ENCODE data around the gene KCP. TPM values are rescaled to one million over a fixed set of nuclear protein-coding genes. Genes with fewer than 3 reads are reported as not detected.

Gene KCP
- total RNA-seq, 1 experiment from 2014 or later: 5.3 TPM

DNA sequence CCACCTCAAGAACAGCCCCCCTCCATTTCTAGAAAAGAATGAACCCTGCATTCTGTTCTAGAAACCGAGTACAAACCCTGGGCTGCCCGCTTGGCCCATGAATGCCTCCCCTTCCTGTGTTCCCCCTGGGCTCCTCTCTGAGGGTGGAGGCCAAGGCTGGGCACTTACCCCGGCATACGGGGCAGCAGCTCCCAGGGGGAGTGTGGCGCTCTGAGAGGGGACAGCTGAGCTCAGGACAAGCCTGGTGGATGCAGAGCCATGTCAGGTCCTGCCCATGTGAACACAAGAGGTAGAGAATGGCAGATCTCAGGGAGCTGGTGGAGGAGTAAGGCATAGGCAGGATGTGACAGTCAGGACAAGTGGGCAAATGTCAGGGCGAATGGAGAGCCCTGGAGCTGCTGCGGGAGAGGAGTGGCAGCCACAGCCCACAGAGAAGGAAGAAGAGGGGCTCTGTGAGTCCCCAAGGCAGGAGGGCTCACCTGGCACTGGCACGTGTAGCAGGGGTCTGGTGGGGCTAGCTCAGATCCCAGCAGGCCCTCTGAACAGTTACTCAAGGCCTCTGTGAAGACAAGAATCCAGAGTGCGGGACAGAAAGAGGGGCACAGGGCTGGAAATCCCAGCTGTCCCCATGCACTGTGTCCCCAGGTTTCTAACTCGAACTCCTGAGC lies 28.9 kb downstream of the KCP start:
- no peak overlapping the region for H3K18ac ChIP-seq (ENCODE audit: insufficient read length, low read depth, low read length)
- no peak overlapping the region for H4K91ac ChIP-seq (ENCODE audit: insufficient read length, low read depth, low read length)
- H2BK12ac ChIP-seq (ENCODE audit: insufficient read length, low read depth, low read length): no peak overlapping the region
- H4K8ac ChIP-seq (replicated peaks; ENCODE audit: insufficient read length, low read depth, low read length): no peak overlapping the region
- no peaks in the 10 kb centered on the region for H3K27me3 ChIP-seq (ENCODE audit: insufficient read depth, low read length)
- no peak overlapping the region for H3K4me2 ChIP-seq (ENCODE audit: insufficient read depth, insufficient read length, low read length)
- TF ChIP-seq, protein P1, sequence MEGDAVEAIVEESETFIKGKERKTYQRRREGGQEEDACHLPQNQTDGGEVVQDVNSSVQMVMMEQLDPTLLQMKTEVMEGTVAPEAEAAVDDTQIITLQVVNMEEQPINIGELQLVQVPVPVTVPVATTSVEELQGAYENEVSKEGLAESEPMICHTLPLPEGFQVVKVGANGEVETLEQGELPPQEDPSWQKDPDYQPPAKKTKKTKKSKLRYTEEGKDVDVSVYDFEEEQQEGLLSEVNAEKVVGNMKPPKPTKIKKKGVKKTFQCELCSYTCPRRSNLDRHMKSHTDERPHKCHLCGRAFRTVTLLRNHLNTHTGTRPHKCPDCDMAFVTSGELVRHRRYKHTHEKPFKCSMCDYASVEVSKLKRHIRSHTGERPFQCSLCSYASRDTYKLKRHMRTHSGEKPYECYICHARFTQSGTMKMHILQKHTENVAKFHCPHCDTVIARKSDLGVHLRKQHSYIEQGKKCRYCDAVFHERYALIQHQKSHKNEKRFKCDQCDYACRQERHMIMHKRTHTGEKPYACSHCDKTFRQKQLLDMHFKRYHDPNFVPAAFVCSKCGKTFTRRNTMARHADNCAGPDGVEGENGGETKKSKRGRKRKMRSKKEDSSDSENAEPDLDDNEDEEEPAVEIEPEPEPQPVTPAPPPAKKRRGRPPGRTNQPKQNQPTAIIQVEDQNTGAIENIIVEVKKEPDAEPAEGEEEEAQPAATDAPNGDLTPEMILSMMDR (conservative IDR thresholded peaks at IDR 0.05): no peak
- no peak overlapping the region for H3K56ac ChIP-seq (ENCODE audit: insufficient read length, low read depth, low read length)
- H3K23ac ChIP-seq (ENCODE audit: insufficient read length, low read depth, low read length): no peak overlapping the region
- H3K9me3 ChIP-seq (ENCODE audit: control insufficient read depth, low read depth, low read length): no peaks in the 10 kb centered on the region
- no peak overlapping the region for H3K27ac ChIP-seq (ENCODE audit: insufficient read length, low read depth, low read length)
- H2BK20ac ChIP-seq (ENCODE audit: low read depth, low read length, poor library complexity, severe bottlenecking): no peak overlapping the region
- Mint-ChIP-seq H3K4me3 (no peak overlapping the region), H3K36me3 (ENCODE audit: insufficient read depth in 1 of 3, low read depth in 3 of 3) (peaks cover 0 to 2% (median 0%) of the 10 kb centered on the region in 3 experiments; a peak in 3 of 7 replicates), H3K27ac (no peak overlapping the region; a peak in 1 of 7 replicates), H3K4me1 (peaks cover 4 to 5% of the 10 kb centered on the region in 2 experiments; a peak in 3 of 4 replicates), H3K27me3 (ENCODE audit: low read depth) (peaks cover 1% of the 10 kb centered on the region; the same call in 1 of the 2 replicates), H3K9me3 (0 out of 5 replicates have a peak, but pooled peaks cover 0 to 4% of the 10 kb centered on the region in 2 experiments)
- H4K20me1 ChIP-seq (ENCODE audit: control insufficient read depth, insufficient read depth, insufficient read length): no peaks in the 10 kb centered on the region
- H3K79me2 ChIP-seq (ENCODE audit: insufficient read depth, low read length): no peaks in the 10 kb centered on the region
- H3K4ac ChIP-seq (ENCODE audit: low read depth, low read length): no peak overlapping the region
- H2BK15ac ChIP-seq (ENCODE audit: low read depth, low read length): no peak overlapping the region
- H2BK5ac ChIP-seq (ENCODE audit: insufficient read length, low read length): no peak overlapping the region
- no peaks in the 10 kb centered on the region for H3K4me1 ChIP-seq (ENCODE audit: insufficient read depth, low read length)
- no peak overlapping the region for H3T11ph ChIP-seq (ENCODE audit: low read length)
- H4K5ac ChIP-seq (ENCODE audit: insufficient read length, low read depth, low read length): no peak overlapping the region
- H3K23me2 ChIP-seq (ENCODE audit: insufficient read length, low read depth, low read length, poor library complexity, severe bottlenecking): no peaks in the 10 kb centered on the region
- no CpG with 5 or more reads among the region's 10 CpGs for WGBS (ENCODE audit: extremely low coverage, insufficient read length, low lambda C conversion rate)
- no peak overlapping the region for H3K14ac ChIP-seq (ENCODE audit: insufficient read depth, low read length)
- H3K9ac ChIP-seq (ENCODE audit: extremely low read depth, insufficient read length, low read length): no peak overlapping the region
- H2AK5ac ChIP-seq (ENCODE audit: insufficient read length, low read length): no peak overlapping the region
- no peak for DNase-seq
- no peak overlapping the region for H2AFZ ChIP-seq (ENCODE audit: low read length)
- no peaks in the 10 kb centered on the region for H3K79me1 ChIP-seq (ENCODE audit: insufficient read depth, low read depth, low read length, poor library complexity, severe bottlenecking)
- H2BK120ac ChIP-seq (ENCODE audit: low read depth, low read length, poor library complexity, severe bottlenecking): no peak overlapping the region
